Effector memory CD8-positive, alpha-beta T cell (primary cell): ENCODE results near the gene CDH26.

Source experiments
- ATAC-seq: fragments of 150-1000 bp; cut with Tn5 transposase; replicated peaks from 2 replicates; pipeline ENCODE4 v1.10.0; 2021; ENCODE audit warnings: mild to moderate bottlenecking, moderate library complexity
- DNase-seq, 3 experiments: peaks; one replicate each; pipeline ENCODE4 v3.0.0; 2021
- H3K27ac Mint-ChIP-seq, 2 donors: one replicate each; pipeline ENCODE4 v1.8.0; 2022; ENCODE audit warnings: mild to moderate bottlenecking in 2 of 2, mixed read lengths in 2 of 2, moderate library complexity in 2 of 2
- H3K27me3 Mint-ChIP-seq, 2 donors: one replicate each; pipeline ENCODE4 v1.8.0; 2022; ENCODE audit warnings: mixed read lengths in 2 of 2
- H3K36me3 Mint-ChIP-seq: one replicate; pipeline ENCODE4 v1.8.0; 2022; ENCODE audit warnings: mild to moderate bottlenecking, moderate library complexity, mixed read lengths; ENCODE audit not compliant: insufficient read depth
- H3K4me1 Mint-ChIP-seq, 2 donors: one replicate each; pipeline ENCODE4 v1.8.0; 2022; ENCODE audit warnings: low read depth in 2 of 2, mixed read lengths in 2 of 2
- H3K4me3 Mint-ChIP-seq, 2 donors: one replicate each; pipeline ENCODE4 v1.8.0; 2022; ENCODE audit warnings: mild to moderate bottlenecking in 2 of 2, mixed read lengths in 2 of 2, moderate library complexity in 2 of 2
- H3K9me3 Mint-ChIP-seq, 2 donors: one replicate each; pipeline ENCODE4 v1.8.0; 2022; ENCODE audit warnings: mixed read lengths in 2 of 2

Gene CDH26

DNA sequence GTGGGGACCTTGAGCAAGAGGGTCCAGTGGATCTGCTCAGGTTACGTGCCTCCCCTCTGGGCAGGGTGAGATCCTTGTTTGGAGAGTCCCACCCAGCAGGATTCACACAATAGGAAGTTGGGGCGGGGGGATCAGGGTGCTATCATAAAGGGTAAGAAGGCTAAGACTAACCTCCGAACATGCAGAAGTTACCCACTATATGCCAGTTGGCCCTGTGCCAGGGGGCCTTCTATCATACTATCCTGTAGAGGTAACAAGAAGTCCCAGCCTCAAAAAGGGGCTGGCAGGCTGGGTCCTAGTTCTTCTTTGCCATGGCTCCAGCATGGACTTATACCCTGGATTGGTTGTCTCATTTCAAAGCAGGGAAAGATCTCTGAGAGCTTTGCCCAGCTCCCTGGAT lies 94.1 kb downstream of the CDH26 start:
- DNase-seq (no peak), ATAC-seq (no peak)
- Mint-ChIP-seq H3K4me1 (peaks cover 27 to 30% of the 10 kb centered on the region in 2 donors), H3K27ac (peak overlapping the region in 1 of 2 donors; percentile 70), H3K4me3 (no peak overlapping the region), H3K36me3 (no peaks in the 10 kb centered on the region), H3K27me3 (no peaks in the 10 kb centered on the region), H3K9me3 (no peaks in the 10 kb centered on the region)

DNA sequence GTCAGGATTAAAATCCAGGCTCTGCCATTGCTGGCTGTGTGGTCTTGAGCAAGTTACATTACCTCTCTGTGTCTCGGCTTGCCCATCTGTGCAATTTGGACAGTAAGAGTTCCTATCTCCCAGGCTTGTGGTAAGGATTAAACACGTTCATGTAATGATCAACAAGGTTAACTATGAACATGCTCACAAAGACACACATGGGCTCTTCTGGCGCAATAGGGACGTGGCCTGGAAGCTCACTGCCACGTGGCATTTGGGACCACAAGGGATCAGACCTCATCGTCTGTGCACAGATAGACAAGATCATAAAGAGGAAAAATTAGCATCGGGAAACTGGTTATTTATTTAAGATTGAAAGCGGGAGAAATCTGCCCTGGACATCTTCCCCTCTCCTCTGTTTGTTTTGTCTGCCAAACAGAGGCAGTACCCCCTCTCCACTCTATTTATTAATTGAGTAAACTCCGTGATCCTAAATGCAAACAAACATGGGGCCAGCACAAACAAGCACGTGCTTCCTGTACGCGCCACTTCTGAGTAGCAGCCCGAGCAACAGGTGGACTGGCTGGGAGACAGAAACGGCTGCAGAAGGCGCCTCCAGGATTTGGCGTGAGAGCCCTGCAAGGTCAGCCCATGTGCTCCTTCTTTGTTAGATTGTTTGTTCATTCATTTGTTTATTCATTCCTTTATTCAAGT lies 95.0 kb downstream of the CDH26 start:
- H3K27ac Mint-ChIP-seq: peak overlapping the region in 1 of 2 donors; percentile 63
- no peak overlapping the region for H3K4me3 Mint-ChIP-seq
- H3K4me1 Mint-ChIP-seq: peaks cover 36 to 39% of the 10 kb centered on the region in 2 donors
- ATAC-seq (no peak), DNase-seq (no peak)
- H3K27me3 Mint-ChIP-seq: no peaks in the 10 kb centered on the region
- no peaks in the 10 kb centered on the region for H3K36me3 Mint-ChIP-seq
- H3K9me3 Mint-ChIP-seq: no peaks in the 10 kb centered on the region

DNA sequence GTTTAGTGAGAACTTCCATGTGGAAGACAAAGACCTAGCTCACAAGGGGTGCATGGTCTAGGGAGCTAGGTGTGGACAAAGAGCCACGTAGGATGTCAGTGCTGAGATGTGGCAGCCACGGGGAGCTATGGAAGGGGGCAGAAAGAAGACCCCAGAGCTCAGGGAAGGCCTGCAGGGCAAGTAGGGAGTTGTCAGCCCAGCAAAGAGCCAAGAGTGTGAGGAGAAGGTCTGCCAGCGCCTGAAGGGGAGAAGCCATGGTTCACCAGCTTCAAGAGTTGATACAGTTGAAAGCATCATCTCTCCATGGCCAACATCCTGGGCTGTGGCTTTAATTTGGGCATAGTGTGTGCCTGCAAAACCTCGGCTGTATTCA lies 95.6 kb downstream of the CDH26 start:
- no peak overlapping the region for H3K4me3 Mint-ChIP-seq
- DNase-seq (no peak), ATAC-seq (no peak)
- H3K36me3 Mint-ChIP-seq: no peaks in the 10 kb centered on the region
- H3K4me1 Mint-ChIP-seq: peaks cover 36 to 44% of the 10 kb centered on the region in 2 donors
- H3K9me3 Mint-ChIP-seq: no peaks in the 10 kb centered on the region
- H3K27ac Mint-ChIP-seq: peak overlapping the region in 1 of 2 donors; percentile 63
- H3K27me3 Mint-ChIP-seq: no peaks in the 10 kb centered on the region

DNA sequence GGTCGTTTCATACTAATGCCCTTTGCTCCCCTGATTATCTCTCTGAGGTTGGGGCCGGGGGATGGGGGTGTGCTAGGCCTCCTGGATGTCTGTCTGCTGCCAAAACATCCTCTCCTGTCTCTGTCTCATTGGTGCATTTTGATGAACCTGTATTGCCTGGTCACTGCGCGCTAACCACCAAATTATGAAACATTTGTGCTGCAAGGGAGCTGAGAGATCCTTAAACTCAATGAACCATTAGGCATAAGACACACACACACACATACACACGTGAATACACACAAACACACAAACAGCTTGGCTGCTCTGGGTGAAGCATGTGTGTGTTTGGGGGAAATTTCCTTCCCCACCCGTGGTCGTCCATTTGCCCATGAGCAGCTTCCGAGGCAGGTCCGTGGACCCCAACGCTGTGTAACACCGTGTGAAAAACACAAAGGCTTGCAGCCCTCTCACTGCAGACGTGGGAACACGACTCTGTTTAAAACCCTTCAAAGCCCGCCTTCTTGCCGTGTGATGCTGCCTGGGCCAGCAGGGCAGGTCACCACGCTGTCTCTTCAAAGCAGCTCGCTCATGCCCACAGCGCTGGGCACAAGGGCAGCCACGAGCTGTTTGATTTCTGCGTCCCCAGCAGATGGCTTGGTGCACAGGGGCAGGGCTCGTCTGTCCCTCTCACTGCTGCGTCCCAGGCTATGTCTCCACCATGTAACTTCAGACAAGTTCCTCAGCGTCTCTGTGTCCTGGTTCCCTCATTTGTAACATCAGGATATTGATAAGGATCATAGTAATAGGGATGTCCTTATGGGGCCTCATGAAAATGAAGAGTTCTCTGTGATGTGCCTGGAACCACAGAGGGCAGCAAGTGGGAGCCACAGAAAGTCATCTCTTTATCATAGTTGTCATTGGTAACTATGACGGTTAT lies 96.8 kb downstream of the CDH26 start:
- Mint-ChIP-seq H3K27ac (peak overlapping the region; percentile 91 to 93), H3K4me1 (peaks cover 36 to 48% of the 10 kb centered on the region in 2 donors), H3K36me3 (no peaks in the 10 kb centered on the region), H3K27me3 (no peaks in the 10 kb centered on the region), H3K9me3 (no peaks in the 10 kb centered on the region), H3K4me3 (peak overlapping the region; percentile 88 to 89)
- no peak for ATAC-seq
- DNase-seq: no peak

DNA sequence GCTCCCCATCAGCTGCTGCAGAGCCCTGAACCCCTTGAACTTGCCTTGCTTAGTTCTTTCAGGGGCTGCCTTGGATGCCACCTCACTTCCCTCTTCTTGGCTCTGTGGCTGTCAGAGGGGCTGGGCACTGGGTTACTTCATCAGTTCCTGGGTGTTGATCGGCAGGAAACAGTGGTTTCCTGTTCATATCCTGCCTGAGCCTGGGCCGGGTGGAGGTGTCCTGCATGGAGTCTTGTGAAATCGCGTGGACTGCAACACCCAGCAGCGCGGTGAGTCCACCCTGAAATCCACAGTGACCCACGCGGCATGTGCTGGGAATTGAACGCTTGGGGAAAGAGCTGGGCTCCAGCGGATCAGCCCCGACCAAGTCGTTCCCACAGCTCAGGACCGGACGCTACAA lies 97.5 kb downstream of the CDH26 start:
- no peaks in the 10 kb centered on the region for H3K27me3 Mint-ChIP-seq
- DNase-seq (peak; percentile 46 to 50 (median 49)), ATAC-seq (peak; percentile 81)
- H3K4me1 Mint-ChIP-seq: peaks cover 43 to 53% of the 10 kb centered on the region in 2 donors
- H3K36me3 Mint-ChIP-seq: no peaks in the 10 kb centered on the region
- peak overlapping the region; percentile 88 to 89 for H3K4me3 Mint-ChIP-seq
- H3K27ac Mint-ChIP-seq: peak overlapping the region; percentile 91 to 93
- no peaks in the 10 kb centered on the region for H3K9me3 Mint-ChIP-seq

DNA sequence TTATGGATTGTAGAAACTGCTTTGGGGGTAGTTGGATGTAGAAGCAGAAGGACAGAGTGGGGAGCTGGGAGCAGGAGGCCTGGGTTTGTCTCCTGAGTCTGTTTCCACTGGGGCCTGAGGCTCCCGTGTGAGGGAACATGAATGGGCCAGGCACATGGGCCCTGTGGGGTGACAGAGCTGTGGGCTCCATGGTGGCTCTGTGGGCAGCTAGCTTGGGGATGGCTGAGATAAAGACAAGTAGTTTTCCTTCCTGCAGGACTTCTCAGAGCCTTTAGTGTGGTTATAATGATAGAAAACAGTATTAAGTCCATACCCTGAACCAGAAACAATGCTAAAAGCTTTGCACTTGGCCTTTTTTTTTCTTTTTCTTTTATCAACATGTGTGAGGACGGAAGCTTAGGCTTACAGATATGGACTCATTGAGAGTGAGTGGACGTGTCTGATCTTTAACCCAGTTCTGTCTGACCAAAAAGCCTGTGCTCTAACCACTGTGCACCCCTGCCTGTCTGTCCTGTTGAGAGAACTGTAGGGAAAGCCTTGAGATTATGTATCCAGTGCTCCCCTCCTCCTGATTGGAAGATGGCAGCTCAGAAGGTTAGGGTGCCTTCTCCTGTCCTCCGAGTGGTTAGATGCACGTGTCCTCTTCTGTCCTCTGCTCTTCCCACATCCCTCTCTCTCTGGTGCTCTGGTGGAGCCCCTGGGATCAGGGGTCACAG lies 98.3 kb downstream of the CDH26 start:
- Mint-ChIP-seq H3K27me3 (no peaks in the 10 kb centered on the region), H3K36me3 (no peaks in the 10 kb centered on the region), H3K9me3 (no peaks in the 10 kb centered on the region), H3K4me1 (peaks cover 43 to 53% of the 10 kb centered on the region in 2 donors), H3K4me3 (peak overlapping the region; percentile 88 to 89), H3K27ac (peak overlapping the region; percentile 91 to 93)
- DNase-seq (no peak), ATAC-seq (peak; percentile 8)

DNA sequence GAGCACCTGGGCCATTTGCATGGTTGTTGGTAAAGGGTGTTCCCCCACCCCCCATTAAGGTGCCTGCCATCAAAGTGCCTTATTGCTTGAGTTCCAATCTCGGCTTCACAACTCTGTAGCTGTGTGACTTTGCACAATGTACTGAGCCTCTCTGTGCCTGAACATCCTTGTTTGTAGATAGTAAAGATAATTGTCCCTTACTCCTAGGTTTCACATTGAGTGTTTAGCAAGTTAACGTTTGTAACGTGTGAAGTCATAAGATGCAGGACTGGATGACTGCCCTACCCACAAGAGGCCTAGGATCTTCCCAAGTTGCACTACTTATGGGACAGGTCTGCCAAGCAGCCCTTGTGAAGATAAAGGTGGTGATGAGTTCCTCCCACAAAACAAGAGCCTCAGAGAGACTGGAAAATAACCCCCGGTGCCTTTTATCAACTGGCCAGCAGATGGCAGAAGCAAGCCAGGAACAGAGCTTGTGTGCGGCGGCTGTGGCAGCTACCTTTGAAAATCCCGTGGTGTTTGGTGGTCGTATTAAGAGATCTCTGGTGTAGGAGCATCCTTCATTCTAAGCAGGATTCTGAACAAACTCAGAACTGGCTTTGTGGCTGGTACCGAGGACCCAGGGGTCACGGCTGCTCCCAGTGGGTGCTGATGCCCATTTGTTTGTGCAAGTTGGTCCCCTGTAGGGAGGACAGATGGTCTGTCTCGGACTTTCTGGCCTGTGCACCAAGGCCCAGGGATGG lies 99.1 kb downstream of the CDH26 start:
- Mint-ChIP-seq H3K9me3 (no peaks in the 10 kb centered on the region), H3K36me3 (no peaks in the 10 kb centered on the region), H3K27me3 (no peaks in the 10 kb centered on the region), H3K4me3 (peak overlapping the region; percentile 88 to 89), H3K27ac (peak overlapping the region; percentile 91 to 93), H3K4me1 (peaks cover 49 to 53% of the 10 kb centered on the region in 2 donors)
- DNase-seq (peak; percentile 58 to 65 (median 62)), ATAC-seq (peak; percentile 32)

DNA sequence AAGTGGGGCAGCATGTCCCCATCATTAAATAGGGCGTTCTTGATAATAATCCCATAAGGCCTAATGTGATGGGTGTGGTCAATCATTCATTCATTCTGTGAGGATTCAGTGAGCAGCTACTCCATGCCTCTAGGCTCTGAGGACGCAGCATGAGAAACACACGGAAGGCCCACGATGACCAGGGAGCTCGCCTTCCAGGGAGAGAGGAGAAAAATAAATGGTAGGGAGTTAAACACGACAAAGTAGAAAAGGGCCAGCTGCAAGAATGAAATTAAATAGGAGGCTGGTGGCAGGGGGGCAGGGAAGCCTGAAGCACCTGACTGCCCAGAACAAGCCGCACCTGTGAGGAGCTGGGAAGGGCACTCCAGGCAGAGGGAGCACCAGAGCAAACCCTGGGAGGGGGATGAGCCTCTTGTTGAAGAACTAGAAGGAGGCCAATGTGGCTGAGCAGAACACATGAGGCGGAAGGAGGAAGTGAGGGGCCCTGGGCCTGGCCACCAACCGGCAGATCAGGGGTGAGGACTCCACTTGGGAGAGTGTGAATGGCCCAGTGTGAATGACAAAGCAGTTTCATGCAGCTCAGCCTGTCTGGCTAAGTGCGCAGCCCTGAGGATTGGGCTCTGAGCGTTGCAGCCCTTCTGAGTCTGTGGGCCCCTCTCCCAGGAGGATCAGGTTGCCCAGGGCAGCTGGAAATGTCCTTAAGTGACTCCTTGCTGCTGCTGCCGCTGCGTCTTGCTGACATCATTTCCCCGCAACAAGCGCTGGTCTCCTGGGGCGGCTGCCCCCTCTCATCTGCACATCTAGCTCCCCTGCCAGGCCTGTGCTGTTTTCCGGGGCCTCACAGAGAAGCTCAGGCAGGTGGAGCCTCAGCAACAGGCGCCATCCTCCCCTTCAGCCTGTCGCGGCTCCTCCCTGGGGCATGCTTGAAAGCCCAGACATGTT lies 99.9 kb downstream of the CDH26 start:
- peak; percentile 13 to 29 (median 24) for DNase-seq
- ATAC-seq: peak; percentile 60

DNA sequence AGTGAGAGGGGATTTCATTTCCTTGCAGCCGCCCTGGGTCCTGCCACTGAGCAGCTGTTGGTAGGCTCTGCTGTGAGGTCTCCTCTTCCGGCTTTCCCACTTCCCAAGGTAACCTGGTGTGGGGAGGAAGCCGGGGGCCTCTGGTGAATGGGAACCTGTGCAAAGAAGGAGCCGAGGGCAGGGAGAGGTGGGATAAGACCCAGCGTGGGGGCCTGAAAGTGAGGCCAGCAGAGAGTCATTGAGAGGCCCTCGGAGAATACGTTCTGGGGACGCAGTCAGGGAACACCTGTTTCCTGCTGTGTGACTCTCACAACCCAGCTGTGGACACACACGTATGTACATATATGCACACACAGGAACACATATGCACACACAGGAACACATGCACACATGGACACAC lies 100.7 kb downstream of the CDH26 start:
- H3K4me3 Mint-ChIP-seq: peak overlapping the region; percentile 88 to 89
- H3K27me3 Mint-ChIP-seq: no peaks in the 10 kb centered on the region
- H3K27ac Mint-ChIP-seq: peak overlapping the region; percentile 91 to 93
- no peak for ATAC-seq
- H3K36me3 Mint-ChIP-seq: no peaks in the 10 kb centered on the region
- no peaks in the 10 kb centered on the region for H3K9me3 Mint-ChIP-seq
- peaks cover 60 to 62% of the 10 kb centered on the region in 2 donors for H3K4me1 Mint-ChIP-seq
- DNase-seq: no peak

More for the DNA sequence above, 99.9 kb downstream of the CDH26 start:
- Mint-ChIP-seq H3K4me1 (peaks cover 54 to 55% of the 10 kb centered on the region in 2 donors), H3K27ac (peak overlapping the region; percentile 91 to 93), H3K4me3 (peak overlapping the region; percentile 88 to 89), H3K27me3 (no peaks in the 10 kb centered on the region), H3K36me3 (no peaks in the 10 kb centered on the region), H3K9me3 (no peaks in the 10 kb centered on the region)

DNA sequence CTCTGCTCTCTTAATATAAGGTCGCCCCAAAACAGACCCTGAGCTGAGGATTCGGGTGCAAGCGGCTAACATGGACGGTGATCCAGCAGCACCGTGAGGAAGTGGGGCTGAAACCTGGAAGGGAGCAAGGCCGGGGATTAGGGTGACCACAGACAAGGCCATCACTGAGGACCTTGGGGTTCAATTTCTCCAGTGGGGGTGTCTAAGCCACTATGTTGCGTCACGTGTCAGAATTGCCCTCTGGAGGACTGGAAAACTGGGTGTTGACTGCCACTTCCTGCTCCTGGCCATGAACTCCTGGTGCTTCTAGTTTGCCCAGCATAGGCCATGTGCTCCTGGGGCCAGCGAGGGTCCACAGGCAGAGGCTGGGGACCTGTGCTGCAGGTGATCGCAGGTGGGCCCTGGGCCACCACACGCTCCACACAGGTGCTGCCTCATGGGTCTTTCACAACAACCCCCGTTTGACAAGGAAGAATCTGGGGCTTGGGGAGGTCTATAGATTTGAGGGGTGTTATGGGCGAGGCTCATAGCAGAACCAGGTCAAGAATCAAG lies 101.9 kb downstream of the CDH26 start:
- Mint-ChIP-seq H3K27me3 (no peaks in the 10 kb centered on the region), H3K4me1 (peaks cover 56 to 60% of the 10 kb centered on the region in 2 donors), H3K36me3 (no peaks in the 10 kb centered on the region), H3K4me3 (no peak overlapping the region), H3K27ac (peak overlapping the region in 1 of 2 donors; percentile 10), H3K9me3 (no peaks in the 10 kb centered on the region)
- DNase-seq: no peak
- ATAC-seq: no peak

DNA sequence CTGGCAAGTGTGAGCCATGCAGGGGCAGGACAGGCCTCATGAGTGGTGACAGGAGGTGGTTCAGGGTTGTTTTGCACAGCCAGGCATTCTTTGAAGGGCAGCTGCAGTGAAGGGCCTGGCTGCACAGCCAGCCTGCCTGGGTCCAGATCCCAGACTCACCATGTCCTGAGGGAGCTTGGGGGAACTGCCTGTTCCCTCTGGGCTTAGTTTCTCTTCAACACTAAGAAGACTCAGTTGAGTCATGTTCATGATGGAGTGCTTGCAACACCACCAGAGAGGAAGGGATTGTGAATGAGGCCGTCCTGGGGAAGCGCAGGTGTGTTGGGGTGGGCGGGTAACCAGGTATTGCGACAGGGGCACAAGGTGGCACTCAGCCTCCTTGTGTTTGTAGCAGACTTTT lies 102.4 kb downstream of the CDH26 start:
- no peak for ATAC-seq
- H3K36me3 Mint-ChIP-seq: no peaks in the 10 kb centered on the region
- H3K27me3 Mint-ChIP-seq: no peaks in the 10 kb centered on the region
- H3K27ac Mint-ChIP-seq: peak overlapping the region in 1 of 2 donors; percentile 10
- DNase-seq: no peak
- peaks cover 51 to 55% of the 10 kb centered on the region in 2 donors for H3K4me1 Mint-ChIP-seq
- no peaks in the 10 kb centered on the region for H3K9me3 Mint-ChIP-seq
- no peak overlapping the region for H3K4me3 Mint-ChIP-seq
